Smooth muscle cell (in vitro differentiated cells): ENCODE measurements around the gene TFAP2A. TPM values are rescaled to one million over a fixed set of nuclear protein-coding genes. Genes with fewer than 3 reads are reported as not detected.

Source experiments
- DNase-seq: peaks from one replicate; lab custom pipeline; 2025; ENCODE audit not compliant: unreplicated experiment; lab: John Stamatoyannopoulos, UW
- H2AFZ ChIP-seq: fragments of 200-600 bp; sonication (generic); 2 replicates; pipeline ENCODE4 v1.6.0; 2016; ENCODE audit warnings: antibody characterized with exemption, low read depth, mild to moderate bottlenecking
- H3F3A ChIP-seq: fragments of 200-600 bp; sonication (generic); 2 replicates; pipeline ENCODE4 v1.6.0; 2017; ENCODE audit warnings: antibody characterized with exemption, low read depth
- H3K27ac ChIP-seq: fragments of 200-600 bp; sonication (generic); 2 replicates; pipeline ENCODE4 v1.5.1; 2016; ENCODE audit warnings: low read depth, mild to moderate bottlenecking
- H3K27me3 ChIP-seq: fragments of 200-600 bp; sonication (generic); 2 replicates; pipeline ENCODE4 v1.6.1; 2016; ENCODE audit warnings: low read depth, mild to moderate bottlenecking
- H3K36me3 ChIP-seq: fragments of 200-600 bp; sonication (generic); 2 replicates; pipeline ENCODE4 v1.5.1; 2016; ENCODE audit warnings: low read depth
- H3K4me1 ChIP-seq: fragments of 200-600 bp; sonication (generic); 2 replicates; pipeline ENCODE4 v1.5.1; 2016; ENCODE audit warnings: low read depth
- H3K4me2 ChIP-seq: fragments of 200-600 bp; sonication (generic); 2 replicates; pipeline ENCODE4 v1.6.0; 2016; ENCODE audit warnings: mild to moderate bottlenecking
- H3K4me3 ChIP-seq: fragments of 200-600 bp; sonication (generic); 2 replicates; pipeline ENCODE4 v1.5.1; 2016; ENCODE audit warnings: mild to moderate bottlenecking
- H3K79me2 ChIP-seq: fragments of 200-600 bp; sonication (generic); 2 replicates; pipeline ENCODE4 v1.6.0; 2016; ENCODE audit warnings: low read depth, mild to moderate bottlenecking
- H3K9ac ChIP-seq: fragments of 200-600 bp; sonication (generic); 2 replicates; pipeline ENCODE4 v1.6.0; 2016; ENCODE audit warnings: low read depth
- H3K9me3 ChIP-seq: fragments of 200-600 bp; sonication (generic); replicated peaks from 2 replicates; pipeline ENCODE4 v1.5.1; 2016; ENCODE audit warnings: low read depth
- H4K20me1 ChIP-seq: fragments of 200-600 bp; sonication (generic); 2 replicates; pipeline ENCODE4 v1.6.0; 2016; ENCODE audit warnings: low read depth
- WGBS: methylation state at CpG from one replicate; pipeline ENCODE4 v1.1.7; 2016; ENCODE audit warnings: low lambda C conversion rate; 5-methylcytosine and 5-hydroxymethylcytosine counted together
- polyA plus RNA-seq: library from polyadenylated mRNA; unstranded; fragments of >200 nt; fragmentation: Nextera tagmentation; extraction: Ambion mirVana; gene quantifications from 2 replicates; pipeline ENCODE4 v1.2.1, GENCODE V29; 2016
- total RNA-seq: library from RNA; depleted of rRNA; stranded (reverse); fragments of >200 nt; gene quantifications from 2 replicates; pipeline ENCODE4 v1.2.3, GENCODE V29; 2014
- TF ChIP-seq, protein P1 (sequence below): fragments of 200-600 bp; sonication (generic); IDR thresholded peaks from 2 replicates; pipeline ENCODE4 v1.5.1; 2017; ENCODE audit warnings: borderline replicate concordance, mild to moderate bottlenecking, antibody characterized with exemption; ENCODE audit not compliant: insufficient read depth, poor library complexity, severe bottlenecking

TFAP2A gene
- total and polyA plus RNA-seq, 2 experiments from 2014 or later = 10.1 to 13.6 TPM

DNA sequence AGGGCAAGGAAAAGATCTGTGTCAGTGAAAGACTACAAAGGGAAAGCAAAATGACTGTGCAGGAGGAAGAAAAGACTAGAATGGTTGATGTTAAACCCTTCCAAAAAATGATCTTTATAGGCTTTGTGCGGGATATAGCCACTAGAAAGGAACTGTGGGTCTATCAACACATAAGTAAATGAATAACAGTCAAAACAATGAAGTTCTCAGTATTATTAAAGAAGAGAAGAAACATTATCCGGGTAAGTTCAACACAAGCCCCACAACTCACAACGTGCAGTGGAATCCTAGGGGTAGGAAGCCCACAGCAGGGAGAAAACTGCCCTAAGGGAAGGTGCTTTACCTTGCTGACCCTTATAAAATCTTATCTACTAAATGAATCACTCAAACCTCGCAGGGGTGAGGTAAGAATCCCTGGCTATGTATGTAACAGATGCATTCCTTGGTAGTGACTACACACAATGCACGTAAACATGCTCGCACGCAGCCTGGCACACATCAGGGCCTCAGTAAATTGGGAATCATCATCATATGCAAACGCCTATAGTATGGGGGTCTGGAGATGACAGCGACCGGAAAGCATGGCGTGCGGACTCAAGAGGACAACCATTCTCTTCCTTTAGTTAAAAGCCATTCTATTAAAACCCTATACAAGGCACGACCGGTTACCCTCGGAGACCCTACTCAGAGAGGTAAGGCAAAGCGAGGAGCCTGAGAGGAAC lies 11.3 kb downstream of the TFAP2A start:
- DNase-seq = no peak
- Histone ChIP-seq H4K20me1 (no peaks in the 10 kb centered on the region), H3K4me1 (no peaks in the 10 kb centered on the region), H3K9ac (peak overlapping the region; percentile 92), H2AFZ (peak overlapping the region; percentile 81), H3K4me3 (peak overlapping the region; percentile 70), H3K36me3 (no peaks in the 10 kb centered on the region), H3K79me2 (peaks cover 33% of the 10 kb centered on the region), H3K4me2 (peak overlapping the region; percentile 94), H3F3A (peaks cover 7% of the 10 kb centered on the region), H3K9me3 (no peaks in the 10 kb centered on the region), H3K27me3 (peaks cover 37% of the 10 kb centered on the region), H3K27ac (peak overlapping the region; percentile 96)
- TF ChIP-seq, protein P1, sequence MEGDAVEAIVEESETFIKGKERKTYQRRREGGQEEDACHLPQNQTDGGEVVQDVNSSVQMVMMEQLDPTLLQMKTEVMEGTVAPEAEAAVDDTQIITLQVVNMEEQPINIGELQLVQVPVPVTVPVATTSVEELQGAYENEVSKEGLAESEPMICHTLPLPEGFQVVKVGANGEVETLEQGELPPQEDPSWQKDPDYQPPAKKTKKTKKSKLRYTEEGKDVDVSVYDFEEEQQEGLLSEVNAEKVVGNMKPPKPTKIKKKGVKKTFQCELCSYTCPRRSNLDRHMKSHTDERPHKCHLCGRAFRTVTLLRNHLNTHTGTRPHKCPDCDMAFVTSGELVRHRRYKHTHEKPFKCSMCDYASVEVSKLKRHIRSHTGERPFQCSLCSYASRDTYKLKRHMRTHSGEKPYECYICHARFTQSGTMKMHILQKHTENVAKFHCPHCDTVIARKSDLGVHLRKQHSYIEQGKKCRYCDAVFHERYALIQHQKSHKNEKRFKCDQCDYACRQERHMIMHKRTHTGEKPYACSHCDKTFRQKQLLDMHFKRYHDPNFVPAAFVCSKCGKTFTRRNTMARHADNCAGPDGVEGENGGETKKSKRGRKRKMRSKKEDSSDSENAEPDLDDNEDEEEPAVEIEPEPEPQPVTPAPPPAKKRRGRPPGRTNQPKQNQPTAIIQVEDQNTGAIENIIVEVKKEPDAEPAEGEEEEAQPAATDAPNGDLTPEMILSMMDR = no peak
- 7% methylated on average over 16 of the region's 16 CpGs for WGBS

DNA sequence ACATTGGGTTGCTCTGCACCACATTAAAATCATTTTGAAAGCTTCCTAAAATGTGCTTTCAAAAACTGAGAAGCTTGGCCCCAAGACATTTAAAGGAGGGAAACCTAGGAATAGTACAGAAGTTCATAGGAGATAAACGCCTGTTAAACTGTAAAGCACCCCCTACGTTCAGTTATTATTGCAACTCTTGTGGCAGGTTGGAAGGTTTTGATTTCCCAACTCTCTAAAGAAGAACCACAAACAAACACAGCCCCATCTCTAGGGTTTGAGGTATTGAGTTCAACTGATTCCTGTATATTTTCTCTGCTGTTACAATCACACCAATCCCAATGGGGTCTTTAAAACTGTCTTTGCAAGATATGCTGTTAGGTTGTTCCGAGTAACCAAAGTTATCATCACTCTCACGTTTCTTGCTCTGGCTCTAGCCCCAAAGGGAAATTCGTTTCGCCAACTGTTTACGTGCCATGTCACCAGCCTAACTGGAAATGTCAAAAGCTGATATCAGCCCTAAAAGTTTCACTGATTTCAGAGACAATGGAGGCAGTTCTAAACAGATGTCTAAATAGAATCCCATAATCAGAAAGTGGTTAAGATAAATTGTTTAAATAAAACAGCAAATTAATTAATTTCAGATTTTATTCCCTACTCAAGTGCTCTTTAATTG lies 12.1 kb downstream of the TFAP2A start:
- TF ChIP-seq, protein P1 = no peak

DNA sequence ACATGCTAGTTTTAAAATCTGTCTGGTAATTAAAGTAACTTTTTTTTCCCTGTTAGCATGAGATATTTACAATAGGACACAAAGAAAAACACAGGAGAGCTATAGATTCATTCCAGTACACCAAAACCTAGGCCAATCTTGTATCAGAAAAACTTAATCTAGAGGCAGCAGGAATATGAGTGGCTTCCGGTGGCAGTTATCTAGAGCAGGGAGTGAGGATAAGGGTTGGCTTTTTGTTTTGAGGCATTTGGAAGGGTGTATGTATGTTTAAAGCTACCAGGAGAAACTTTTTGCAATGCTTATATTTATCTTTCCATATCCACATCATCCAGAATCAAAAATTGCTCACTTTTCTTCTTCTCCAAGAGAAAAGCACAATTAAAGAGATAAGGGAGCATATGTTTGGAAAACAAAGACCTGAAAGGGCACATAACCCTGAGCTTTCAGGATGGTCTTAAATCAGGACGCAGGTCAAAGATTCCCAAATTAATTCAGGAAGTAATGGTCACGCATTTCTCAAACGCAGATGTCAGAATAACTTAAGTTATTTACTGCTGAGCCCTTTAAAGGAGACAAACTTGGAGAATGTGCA lies 13.1 kb downstream of the TFAP2A start:
- Histone ChIP-seq H4K20me1 (no peaks in the 10 kb centered on the region), H3K4me1 (no peaks in the 10 kb centered on the region), H3F3A (peaks cover 7% of the 10 kb centered on the region), H3K27ac (peak overlapping the region; percentile 96), H3K9ac (no peak overlapping the region), H3K9me3 (no peaks in the 10 kb centered on the region), H3K4me2 (peak overlapping the region; percentile 14), H3K36me3 (no peaks in the 10 kb centered on the region), H3K27me3 (peaks cover 29% of the 10 kb centered on the region), H3K4me3 (no peak overlapping the region), H2AFZ (no peak overlapping the region), H3K79me2 (peaks cover 15% of the 10 kb centered on the region)
- WGBS = 73% methylated on average over 4 of the region's 4 CpGs
- no peak for DNase-seq
- TF ChIP-seq, protein P1 = no peak

More for the DNA sequence above, 12.1 kb downstream of the TFAP2A start:
- peak overlapping the region; percentile 70 for H3K4me3 ChIP-seq
- peak overlapping the region; percentile 92 for H3K9ac ChIP-seq
- H3K27me3 ChIP-seq = peaks cover 30% of the 10 kb centered on the region
- WGBS = 74% methylated on average over 7 of the region's 7 CpGs
- H3K4me2 ChIP-seq = peak overlapping the region; percentile 94
- no peaks in the 10 kb centered on the region for H3K4me1 ChIP-seq
- peaks cover 7% of the 10 kb centered on the region for H3F3A ChIP-seq
- no peaks in the 10 kb centered on the region for H3K36me3 ChIP-seq
- peaks cover 26% of the 10 kb centered on the region for H3K79me2 ChIP-seq
- no peak for DNase-seq
- peak overlapping the region; percentile 96 for H3K27ac ChIP-seq
- no peaks in the 10 kb centered on the region for H3K9me3 ChIP-seq
- H2AFZ ChIP-seq = no peak overlapping the region
- H4K20me1 ChIP-seq = no peaks in the 10 kb centered on the region
